ENCODE results near the gene GOLGA6L9.
"Not testable (repeated sequence)": the region's sequence is repeated elsewhere in the genome, so short reads cannot be mapped to it uniquely, and the experiment has no call there.

GOLGA6L9 gene

DNA sequence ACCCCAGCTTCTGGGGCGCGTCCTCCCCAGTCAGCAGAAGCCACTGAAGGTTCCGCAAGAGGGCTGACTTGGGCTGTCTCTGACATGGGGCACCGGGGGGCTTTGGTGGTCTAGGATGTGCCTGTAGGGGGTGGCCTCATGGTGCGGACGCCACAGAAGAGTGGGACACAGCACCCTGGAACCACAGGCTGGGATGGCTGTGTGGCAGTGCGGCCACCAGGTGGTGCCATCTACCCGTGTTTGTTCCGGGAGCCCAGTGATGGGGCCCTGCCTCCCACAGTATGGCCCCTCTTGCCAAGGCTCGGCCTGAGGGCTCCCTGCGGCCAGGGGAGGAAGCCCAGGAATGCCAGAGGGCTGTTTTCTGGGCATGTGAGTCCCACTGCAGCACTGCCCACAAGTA lies 38.6 kb downstream of the GOLGA6L9 start:
- not testable (repeated sequence) for DNase-seq (ENCODE audit: low spot score)

DNA sequence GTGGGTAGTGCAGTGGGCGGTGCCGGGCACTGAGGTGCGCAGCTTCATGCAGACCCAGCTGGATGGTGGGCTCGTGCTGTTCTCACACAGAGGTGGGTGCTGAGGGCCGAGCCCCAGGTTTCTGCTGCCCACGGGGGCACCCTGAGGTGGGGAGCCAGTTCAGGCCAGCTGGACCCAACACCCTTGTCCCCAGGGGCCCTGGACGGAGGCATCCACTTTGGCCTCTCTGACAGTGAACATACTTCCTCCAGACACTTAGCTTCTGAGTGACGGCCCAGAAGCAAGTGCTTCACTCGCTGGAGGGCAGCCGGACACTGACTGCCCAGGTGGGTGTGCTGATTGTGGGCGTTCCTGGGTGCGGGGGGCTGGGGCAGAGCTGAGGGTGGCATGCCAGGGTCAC lies 39.8 kb downstream of the GOLGA6L9 start:
- DNase-seq (ENCODE audit: low spot score): not testable (repeated sequence)

DNA sequence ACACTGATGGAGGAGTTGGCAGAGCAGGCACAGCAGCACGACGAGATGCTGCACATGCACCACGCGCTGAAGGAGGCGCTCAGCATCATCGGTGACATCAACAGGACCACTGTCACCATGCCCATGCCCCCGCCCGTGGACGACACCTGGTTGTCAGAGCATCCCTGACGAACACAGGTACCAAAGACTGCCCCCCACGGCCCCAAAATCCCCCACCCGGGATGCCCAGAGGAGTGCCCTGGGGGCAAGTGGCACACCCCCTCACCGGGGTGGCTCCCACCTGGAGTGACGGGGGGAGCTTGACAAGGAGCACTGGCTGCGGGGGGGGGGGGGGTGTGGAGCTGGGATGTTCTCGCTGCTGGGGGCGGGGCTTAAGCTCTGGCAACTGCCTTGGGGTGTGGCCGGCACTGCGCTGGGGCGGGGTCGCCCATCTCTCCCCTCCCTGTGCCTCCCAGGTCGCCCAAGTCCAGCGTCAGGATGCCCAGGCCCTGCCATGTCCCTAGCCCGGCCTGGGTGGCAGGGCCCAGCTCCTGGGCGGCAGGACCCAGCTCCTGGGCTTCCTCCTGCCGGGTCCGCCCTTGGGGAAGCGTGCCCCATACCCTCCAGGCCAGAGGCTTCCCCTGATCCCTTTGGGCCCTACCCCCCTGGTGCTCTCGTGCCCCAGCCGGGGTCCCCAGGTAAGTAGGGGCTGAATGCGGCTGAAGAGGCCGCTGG lies 42.8 kb downstream of the GOLGA6L9 start:
- not testable (repeated sequence) for DNase-seq (ENCODE audit: low spot score)

DNA sequence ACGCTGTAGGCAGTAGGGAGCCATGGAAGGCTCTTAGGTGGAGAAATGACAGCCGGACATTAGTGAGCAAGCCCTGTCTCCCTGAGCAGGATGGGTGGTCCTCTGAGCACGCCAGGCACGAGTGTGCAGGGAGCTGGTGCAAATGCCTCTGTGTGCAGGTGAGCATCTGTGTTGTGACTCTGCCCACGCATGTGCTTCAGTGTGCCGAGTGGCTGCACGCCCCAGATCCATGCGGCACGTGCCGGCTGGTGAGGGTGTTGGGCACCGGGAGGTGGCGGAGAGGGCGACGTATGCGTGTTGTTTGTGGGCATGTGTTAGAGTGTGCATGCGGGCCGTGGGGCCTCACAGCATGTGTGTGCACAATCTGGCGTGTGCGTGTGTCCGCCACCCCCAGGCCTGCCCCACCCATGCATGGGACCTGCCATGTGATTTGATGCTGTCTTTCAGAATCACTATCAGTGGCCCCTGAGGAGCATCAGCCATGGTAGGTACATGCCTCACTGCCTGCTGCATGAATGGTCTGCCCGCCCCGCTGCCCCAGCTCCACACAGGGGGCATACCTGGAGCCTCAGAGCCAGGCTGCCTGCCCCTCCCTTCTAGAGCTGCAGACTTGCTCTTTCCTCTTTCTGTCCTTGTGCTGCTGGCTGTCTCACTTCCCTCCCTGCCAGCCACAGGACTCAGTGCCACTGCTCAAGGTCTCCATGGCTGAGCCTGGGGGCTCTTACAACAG lies 45.1 kb downstream of the GOLGA6L9 start:
- DNase-seq (ENCODE audit: low spot score): not testable (repeated sequence)

DNA sequence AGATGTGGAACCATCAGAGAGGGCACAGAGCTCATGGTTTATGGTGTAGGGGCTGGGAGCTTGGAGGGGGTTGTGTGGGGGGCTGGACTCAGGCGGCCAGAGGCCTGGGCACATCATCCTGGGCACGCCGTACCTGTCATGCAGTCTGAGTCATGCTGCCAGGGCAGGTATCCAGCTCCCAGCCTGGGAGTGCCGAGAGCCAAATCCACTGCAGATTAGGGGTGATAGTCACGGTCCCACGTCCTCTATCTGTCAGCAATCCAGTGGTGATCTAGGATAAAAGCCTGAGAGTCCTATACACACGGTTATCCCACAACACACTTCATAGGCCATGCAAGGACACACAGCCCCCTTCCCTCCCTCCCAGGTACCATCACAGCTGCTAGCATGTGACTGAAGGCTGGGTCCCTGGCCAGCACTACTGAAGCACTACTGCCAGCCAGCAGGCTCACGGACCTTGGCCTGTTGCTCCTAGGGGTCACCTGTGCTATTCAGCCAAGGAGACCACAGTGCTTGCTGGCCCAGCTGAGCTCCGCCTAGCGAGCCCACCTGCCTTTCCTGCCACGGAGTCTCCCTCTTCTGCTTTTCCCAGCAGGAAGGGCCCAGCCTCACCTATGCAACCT lies 45.8 kb downstream of the GOLGA6L9 start:
- DNase-seq (ENCODE audit: low spot score): not testable (repeated sequence)

DNA sequence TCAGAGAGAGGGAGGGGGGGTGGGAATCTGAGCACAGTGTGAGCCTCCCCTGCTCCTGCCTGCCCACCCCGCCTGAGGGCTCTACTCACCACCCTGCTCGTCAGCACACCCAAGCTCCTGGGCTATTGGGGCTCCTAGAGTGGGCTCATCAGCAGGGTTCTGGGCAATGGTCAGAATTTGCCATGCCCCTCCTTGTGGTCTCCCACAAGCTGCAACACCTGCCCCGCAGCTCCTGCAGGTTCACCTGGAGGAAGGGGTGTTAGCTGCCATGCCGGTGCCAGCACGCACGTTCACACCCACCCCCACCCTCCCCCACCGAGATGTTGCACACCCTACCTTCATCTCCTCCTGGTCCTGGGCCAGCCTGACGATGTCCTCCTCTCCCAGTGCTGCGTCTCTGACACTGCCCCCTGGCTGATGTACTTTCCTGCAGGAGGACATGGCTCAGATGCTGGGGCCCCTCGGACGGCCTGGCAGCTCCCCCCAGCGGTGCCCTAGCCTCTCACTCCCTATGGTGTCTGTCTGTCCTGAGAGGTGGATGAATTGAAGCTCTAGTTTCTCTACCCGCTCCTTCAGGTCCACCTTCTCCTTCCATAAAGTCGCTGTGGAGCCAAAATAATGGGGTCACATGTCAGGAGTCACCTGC lies 47.2 kb downstream of the GOLGA6L9 start:
- not testable (repeated sequence) for DNase-seq (ENCODE audit: low spot score)

DNA sequence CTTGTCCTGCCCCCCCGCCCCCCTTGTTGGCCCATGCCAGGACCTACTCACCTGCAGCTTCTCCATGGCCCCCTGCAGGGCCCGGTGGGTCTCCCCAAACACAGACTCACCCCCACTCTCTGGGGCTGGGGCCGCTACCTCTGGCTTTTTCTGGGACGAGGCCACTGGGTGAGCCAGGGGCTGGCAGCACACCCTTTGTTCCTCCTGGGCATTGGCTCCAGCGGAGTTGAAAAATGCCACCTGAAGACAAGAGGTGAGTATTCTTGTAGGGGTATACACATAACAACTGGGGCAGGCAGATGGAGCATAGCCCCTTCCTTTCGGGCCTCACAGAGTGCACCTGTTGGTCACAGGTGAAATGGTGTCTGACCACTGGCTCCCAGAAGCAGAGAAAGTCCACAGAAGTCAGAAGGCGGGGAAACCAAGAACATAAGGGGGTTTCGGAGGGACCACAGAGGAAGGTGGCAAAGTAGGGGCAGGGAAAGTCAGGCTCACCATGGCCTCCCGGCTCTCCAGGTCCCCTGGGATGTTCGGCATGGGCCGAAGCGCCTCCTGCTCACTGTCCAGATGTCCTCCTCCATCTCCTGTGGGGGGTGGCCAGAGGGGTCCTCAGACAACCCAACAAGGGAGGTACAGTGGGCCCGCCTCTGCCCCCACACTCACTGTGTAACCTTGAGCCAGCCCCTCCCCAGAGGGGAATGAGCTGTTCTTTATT lies 47.9 kb downstream of the GOLGA6L9 start:
- DNase-seq (ENCODE audit: low spot score): not testable (repeated sequence)

Measured in hepatic stellate cell (primary cell).